ENCODE results near the gene NT5C2.

The NT5C2 gene

DNA sequence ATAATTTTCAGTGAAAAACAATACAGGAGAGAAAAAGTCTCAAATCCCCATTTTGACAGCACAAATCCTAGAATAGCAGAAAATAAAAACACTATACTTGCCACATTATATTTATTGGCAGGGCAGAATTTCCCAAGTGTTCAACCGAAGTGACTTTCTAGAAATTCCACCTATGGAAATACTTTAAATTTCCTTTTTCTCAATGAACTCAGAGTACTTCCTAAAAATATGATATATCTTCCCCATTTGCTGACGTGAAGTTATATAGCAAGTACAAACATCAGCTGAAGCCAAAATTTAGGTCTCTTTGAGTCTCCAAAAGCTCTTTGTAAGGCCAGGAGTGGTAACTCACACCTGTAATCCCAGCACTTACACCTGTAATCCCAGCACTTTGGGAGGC is 83.3 kb downstream of the NT5C2 start:
- Histone ChIP-seq H3K27ac (replicated peaks; ENCODE audit: low read length) (no peak overlapping the region), H3K27me3 (ENCODE audit: control insufficient read depth in 3 of 3, insufficient read depth in 3 of 3, low read depth in 1 of 3, low read length in 3 of 3) (no peaks in the 10 kb centered on the region), H3K4ac (ENCODE audit: low read length) (no peak overlapping the region), H4K91ac (ENCODE audit: low read depth, low read length, poor library complexity) (no peak overlapping the region), H3K4me3 (ENCODE audit: low read length in 2 of 2) (no peak overlapping the region), H3K9ac (ENCODE audit: low read depth, low read length, poor library complexity) (no peak overlapping the region), H2BK120ac (ENCODE audit: low read depth, low read length) (no peak overlapping the region), H2BK12ac (ENCODE audit: low read length) (no peak overlapping the region), H3K4me1 (ENCODE audit: control insufficient read depth in 2 of 2, insufficient read depth in 1 of 2, low read depth in 1 of 2, low read length in 2 of 2) (peaks cover 0 to 1% of the 10 kb centered on the region in 2 donors), H3K36me3 (replicated peaks in 1 of 2; ENCODE audit: control insufficient read depth in 2 of 2, insufficient read depth in 2 of 2, low read length in 2 of 2) (peaks cover 0 to 18% of the 10 kb centered on the region in 2 donors), H2AK5ac (ENCODE audit: low read depth, low read length) (no peak overlapping the region), H2BK5ac (ENCODE audit: low read length) (no peak overlapping the region), H4K8ac (ENCODE audit: low read depth, low read length) (no peak overlapping the region), H3K9me3 (replicated peaks in 1 of 2; ENCODE audit: control insufficient read depth in 2 of 2, insufficient read depth in 1 of 2, low read depth in 1 of 2, low read length in 2 of 2) (no peaks in the 10 kb centered on the region), H2BK15ac (ENCODE audit: low read length) (no peak overlapping the region), H3K14ac (ENCODE audit: low read length) (no peak overlapping the region), H3K18ac (ENCODE audit: low read length) (no peak overlapping the region), H3K23ac (ENCODE audit: low read depth, low read length, poor library complexity) (no peak overlapping the region), H3K4me2 (ENCODE audit: insufficient read depth, low read length, poor library complexity, severe bottlenecking) (no peak overlapping the region), H3K79me1 (ENCODE audit: low read depth, low read length) (no peaks in the 10 kb centered on the region), H2AFZ (ENCODE audit: low read length) (no peak overlapping the region)
- DNase-seq (ENCODE audit: low spot score): no peak
- WGBS, 2 donors (ENCODE audit: extremely low coverage in 2 of 2, insufficient read length in 2 of 2, insufficient replicate concordance in 1 of 2): no CpG with 5 or more reads among the region's 2 CpGs

DNA sequence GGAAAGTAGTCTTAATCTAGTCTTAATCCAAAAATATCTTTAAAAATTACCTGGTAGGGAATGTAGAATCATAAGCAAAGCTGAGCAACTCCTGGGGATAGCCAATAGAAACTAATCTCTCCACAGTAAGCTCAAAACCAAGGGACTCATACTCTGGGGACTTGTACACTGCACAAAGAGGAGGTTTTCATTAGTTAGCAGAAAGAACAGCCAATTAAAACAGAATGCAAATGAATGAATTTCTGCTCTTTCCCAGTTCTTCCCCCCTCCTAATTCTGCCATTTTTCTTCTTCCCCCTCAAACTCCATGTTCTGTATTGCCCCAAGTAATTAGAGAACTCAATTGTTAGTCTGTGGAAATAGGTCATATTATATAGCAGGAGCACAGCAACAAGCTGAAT is 86.5 kb downstream of the NT5C2 start:
- Histone ChIP-seq H3K9me3 (replicated peaks in 1 of 2; ENCODE audit: control insufficient read depth in 2 of 2, insufficient read depth in 1 of 2, low read depth in 1 of 2, low read length in 2 of 2) (no peaks in the 10 kb centered on the region), H3K4me2 (ENCODE audit: insufficient read depth, low read length, poor library complexity, severe bottlenecking) (no peak overlapping the region), H3K23ac (ENCODE audit: low read depth, low read length, poor library complexity) (no peak overlapping the region), H2BK12ac (ENCODE audit: low read length) (no peak overlapping the region), H3K79me1 (ENCODE audit: low read depth, low read length) (no peaks in the 10 kb centered on the region), H3K4ac (ENCODE audit: low read length) (no peak overlapping the region), H2AK5ac (ENCODE audit: low read depth, low read length) (no peak overlapping the region), H4K91ac (ENCODE audit: low read depth, low read length, poor library complexity) (no peak overlapping the region), H3K14ac (ENCODE audit: low read length) (no peak overlapping the region), H3K27me3 (ENCODE audit: control insufficient read depth in 3 of 3, insufficient read depth in 3 of 3, low read depth in 1 of 3, low read length in 3 of 3) (no peaks in the 10 kb centered on the region), H3K18ac (ENCODE audit: low read length) (no peak overlapping the region), H4K8ac (ENCODE audit: low read depth, low read length) (no peak overlapping the region), H3K4me1 (ENCODE audit: control insufficient read depth in 2 of 2, insufficient read depth in 1 of 2, low read depth in 1 of 2, low read length in 2 of 2) (peaks cover 0 to 3% of the 10 kb centered on the region in 2 donors), H3K27ac (replicated peaks; ENCODE audit: low read length) (no peak overlapping the region), H3K9ac (ENCODE audit: low read depth, low read length, poor library complexity) (no peak overlapping the region), H3K36me3 (replicated peaks in 1 of 2; ENCODE audit: control insufficient read depth in 2 of 2, insufficient read depth in 2 of 2, low read length in 2 of 2) (peaks cover 3 to 49% of the 10 kb centered on the region in 2 donors), H2BK120ac (ENCODE audit: low read depth, low read length) (no peak overlapping the region), H2AFZ (ENCODE audit: low read length) (no peak overlapping the region), H3K4me3 (ENCODE audit: low read length in 2 of 2) (no peak overlapping the region), H2BK5ac (ENCODE audit: low read length) (no peak overlapping the region), H2BK15ac (ENCODE audit: low read length) (no peak overlapping the region)
- no peak for DNase-seq (ENCODE audit: low spot score)

DNA sequence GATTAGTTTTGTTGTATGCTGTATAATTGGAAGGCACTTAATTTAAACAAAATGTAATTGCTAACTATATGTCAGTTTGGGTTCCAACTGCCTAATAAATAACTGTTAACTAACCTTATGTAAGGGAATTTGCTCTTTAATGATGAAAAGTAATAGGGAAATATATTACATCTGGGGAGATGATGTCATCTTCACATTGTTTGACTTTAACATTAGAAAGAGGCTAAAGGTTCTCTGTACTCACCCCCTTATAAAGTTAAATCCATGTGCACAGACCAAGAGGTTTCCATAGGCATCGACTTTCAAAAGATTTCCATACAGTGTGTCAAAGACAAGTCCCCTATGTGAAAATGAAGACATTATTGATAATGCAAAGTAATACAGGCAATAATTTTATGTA is 87.6 kb downstream of the NT5C2 start:
- Histone ChIP-seq H2AK5ac (ENCODE audit: low read depth, low read length) (no peak overlapping the region), H3K9ac (ENCODE audit: low read depth, low read length, poor library complexity) (no peak overlapping the region), H3K27me3 (ENCODE audit: control insufficient read depth in 3 of 3, insufficient read depth in 3 of 3, low read depth in 1 of 3, low read length in 3 of 3) (peaks cover 0 to 2% (median 0%) of the 10 kb centered on the region in 3 experiments), H2BK120ac (ENCODE audit: low read depth, low read length) (no peak overlapping the region), H4K8ac (ENCODE audit: low read depth, low read length) (no peak overlapping the region), H2BK15ac (ENCODE audit: low read length) (no peak overlapping the region), H3K36me3 (replicated peaks in 1 of 2; ENCODE audit: control insufficient read depth in 2 of 2, insufficient read depth in 2 of 2, low read length in 2 of 2) (peaks cover 6 to 60% of the 10 kb centered on the region in 2 donors), H3K23ac (ENCODE audit: low read depth, low read length, poor library complexity) (no peak overlapping the region), H3K4me3 (ENCODE audit: low read length in 2 of 2) (no peak overlapping the region), H2BK12ac (ENCODE audit: low read length) (no peak overlapping the region), H3K79me1 (ENCODE audit: low read depth, low read length) (no peaks in the 10 kb centered on the region), H3K18ac (ENCODE audit: low read length) (no peak overlapping the region), H3K27ac (replicated peaks; ENCODE audit: low read length) (no peak overlapping the region), H3K14ac (ENCODE audit: low read length) (no peak overlapping the region), H3K4me2 (ENCODE audit: insufficient read depth, low read length, poor library complexity, severe bottlenecking) (no peak overlapping the region), H3K9me3 (replicated peaks in 1 of 2; ENCODE audit: control insufficient read depth in 2 of 2, insufficient read depth in 1 of 2, low read depth in 1 of 2, low read length in 2 of 2) (no peaks in the 10 kb centered on the region), H2BK5ac (ENCODE audit: low read length) (no peak overlapping the region), H3K4me1 (ENCODE audit: control insufficient read depth in 2 of 2, insufficient read depth in 1 of 2, low read depth in 1 of 2, low read length in 2 of 2) (peaks cover 0 to 2% of the 10 kb centered on the region in 2 donors), H4K91ac (ENCODE audit: low read depth, low read length, poor library complexity) (no peak overlapping the region), H3K4ac (ENCODE audit: low read length) (no peak overlapping the region), H2AFZ (ENCODE audit: low read length) (no peak overlapping the region)
- WGBS, 2 donors (ENCODE audit: extremely low coverage in 2 of 2, insufficient read length in 2 of 2, insufficient replicate concordance in 1 of 2): no CpG with 5 or more reads among the region's 1 CpG
- DNase-seq (ENCODE audit: low spot score): no peak

DNA sequence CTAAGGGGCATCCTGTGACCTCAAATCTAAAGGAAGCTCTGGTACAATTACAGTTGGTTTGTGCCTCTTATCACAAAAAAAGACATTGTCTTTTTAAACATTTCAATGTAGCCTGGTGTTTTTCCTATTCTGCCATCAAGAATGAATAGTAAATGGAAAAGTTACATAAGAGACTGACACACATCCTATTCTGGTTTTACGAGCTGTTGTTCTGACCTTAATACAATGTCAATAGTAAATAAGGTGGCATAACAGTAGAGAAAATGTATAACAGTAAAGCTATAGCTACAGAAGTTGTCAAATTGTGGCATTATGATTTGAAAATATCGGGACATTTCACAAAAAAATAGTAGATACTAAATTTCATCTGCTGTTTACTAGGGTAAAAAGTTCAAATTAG is 88.4 kb downstream of the NT5C2 start:
- Histone ChIP-seq H3K9ac (ENCODE audit: low read depth, low read length, poor library complexity) (no peak overlapping the region), H3K4me1 (ENCODE audit: control insufficient read depth in 2 of 2, insufficient read depth in 1 of 2, low read depth in 1 of 2, low read length in 2 of 2) (peaks cover 0 to 2% of the 10 kb centered on the region in 2 donors), H3K4me3 (ENCODE audit: low read length in 2 of 2) (no peak overlapping the region), H2AK5ac (ENCODE audit: low read depth, low read length) (no peak overlapping the region), H2AFZ (ENCODE audit: low read length) (no peak overlapping the region), H3K36me3 (replicated peaks in 1 of 2; ENCODE audit: control insufficient read depth in 2 of 2, insufficient read depth in 2 of 2, low read length in 2 of 2) (peaks cover 8 to 64% of the 10 kb centered on the region in 2 donors), H3K18ac (ENCODE audit: low read length) (no peak overlapping the region), H4K91ac (ENCODE audit: low read depth, low read length, poor library complexity) (no peak overlapping the region), H3K23ac (ENCODE audit: low read depth, low read length, poor library complexity) (no peak overlapping the region), H3K27me3 (ENCODE audit: control insufficient read depth in 3 of 3, insufficient read depth in 3 of 3, low read depth in 1 of 3, low read length in 3 of 3) (peaks cover 0 to 2% (median 0%) of the 10 kb centered on the region in 3 experiments), H2BK120ac (ENCODE audit: low read depth, low read length) (no peak overlapping the region), H2BK12ac (ENCODE audit: low read length) (no peak overlapping the region), H3K9me3 (replicated peaks in 1 of 2; ENCODE audit: control insufficient read depth in 2 of 2, insufficient read depth in 1 of 2, low read depth in 1 of 2, low read length in 2 of 2) (no peaks in the 10 kb centered on the region), H3K4ac (ENCODE audit: low read length) (no peak overlapping the region), H2BK15ac (ENCODE audit: low read length) (no peak overlapping the region), H3K4me2 (ENCODE audit: insufficient read depth, low read length, poor library complexity, severe bottlenecking) (no peak overlapping the region), H4K8ac (ENCODE audit: low read depth, low read length) (no peak overlapping the region), H3K14ac (ENCODE audit: low read length) (no peak overlapping the region), H2BK5ac (ENCODE audit: low read length) (no peak overlapping the region), H3K27ac (replicated peaks; ENCODE audit: low read length) (no peak overlapping the region), H3K79me1 (ENCODE audit: low read depth, low read length) (no peaks in the 10 kb centered on the region)
- DNase-seq (ENCODE audit: low spot score): no peak
- WGBS, 2 donors (ENCODE audit: extremely low coverage in 2 of 2, insufficient read length in 2 of 2, insufficient replicate concordance in 1 of 2): no CpG with 5 or more reads among the region's 2 CpGs

Data from neuronal stem cell (in vitro differentiated cells).